H1 (cell line): Measurements from ENCODE around the gene CLMP.

Experiments used
- CHD7 ChIP-seq: fragments of 300-600 bp; sonication (generic); IDR thresholded peaks from 2 replicates; pipeline ENCODE4 v1.7.1; 2012; ENCODE audit warnings: low read length, moderate library complexity, mild to moderate bottlenecking, inconsistent platforms; ENCODE audit not compliant: insufficient replicate concordance
- CREB1 ChIP-seq: IDR thresholded peaks from 2 replicates; pipeline ENCODE4 v1.6.1; 2012; ENCODE audit warnings: inconsistent platforms
- CTCF ChIP-seq, 3 experiments: IDR thresholded peaks; 1 replicate in 2 of 3; 2 replicates in 1 of 3; pipeline versions ENCODE4 v1.5.1 to v1.6.1; 2011; ENCODE audit warnings: low read length in 3 of 3, mild to moderate bottlenecking in 3 of 3, inconsistent platforms in 2 of 3, low read depth in 1 of 3, moderate library complexity in 1 of 3; ENCODE audit not compliant: insufficient read depth in 1 of 3; ENCODE audit errors: control extremely low read depth in 1 of 3
- EGR1 ChIP-seq: IDR thresholded peaks from 2 replicates; pipeline ENCODE4 v1.6.1; 2011; ENCODE audit warnings: low read depth, low read length, borderline replicate concordance
- GABPA ChIP-seq: IDR thresholded peaks from 2 replicates; pipeline ENCODE4 v1.6.1; 2011; ENCODE audit warnings: mild to moderate bottlenecking, low read length, moderate library complexity, borderline replicate concordance; ENCODE audit not compliant: insufficient read depth
- HDAC2 ChIP-seq, 2 experiments: fragments of 300-600 bp in 1 of 2; sonication (generic) in 1 of 2; IDR thresholded peaks; 2 replicates each; pipeline ENCODE4 v1.6.1; 2011 to 2012; ENCODE audit warnings: low read depth in 2 of 2, low read length in 2 of 2, mild to moderate bottlenecking in 2 of 2, moderate library complexity in 2 of 2, borderline replicate concordance in 1 of 2, inconsistent platforms in 1 of 2
- POLR2A ChIP-seq, 2 experiments: IDR thresholded peaks; 1 replicate in 1 of 2; 2 replicates in 1 of 2; pipeline ENCODE4 v1.6.1; 2011; ENCODE audit warnings: low read depth in 2 of 2, low read length in 2 of 2, mild to moderate bottlenecking in 2 of 2; ENCODE audit errors: control extremely low read depth in 1 of 2
- POLR2AphosphoS5 ChIP-seq: IDR thresholded peaks from 2 replicates; pipeline ENCODE4 v1.6.1; 2011; ENCODE audit warnings: low read depth, low read length
- SAP30 ChIP-seq: fragments of 300-600 bp; sonication (generic); IDR thresholded peaks from 2 replicates; pipeline ENCODE4 v1.7.1; 2012; ENCODE audit warnings: low read length, moderate library complexity, mild to moderate bottlenecking, inconsistent platforms; ENCODE audit not compliant: insufficient read depth, insufficient replicate concordance
- SRF ChIP-seq: IDR thresholded peaks from 2 replicates; pipeline ENCODE4 v1.6.1; 2011; ENCODE audit warnings: mild to moderate bottlenecking, low read depth, low read length, moderate library complexity
- SUZ12 ChIP-seq: fragments of 200-600 bp; sonication (generic); IDR thresholded peaks from 2 replicates; pipeline ENCODE4 v1.6.1; 2012; ENCODE audit warnings: mild to moderate bottlenecking, inconsistent platforms, low read length, moderate library complexity, mixed read lengths
- TAF1 ChIP-seq: IDR thresholded peaks from 2 replicates; pipeline ENCODE4 v1.6.1; 2011; ENCODE audit warnings: mild to moderate bottlenecking, low read depth, low read length
- TCF12 ChIP-seq: IDR thresholded peaks from 2 replicates; pipeline ENCODE4 v1.6.1; 2011; ENCODE audit warnings: low read depth, mild to moderate bottlenecking, low read length

- TF ChIP-seq CTCF (IDR thresholded peaks at IDR 0.05; ENCODE audit: control extremely low read depth in 1 of 3, insufficient read depth in 1 of 3, low read depth in 1 of 3, low read length in 3 of 3) (no peak), TAF1 (no peak), POLR2A (IDR thresholded peaks at IDR 0.05; ENCODE audit: control extremely low read depth in 1 of 2, low read depth in 2 of 2, low read length in 2 of 2) (no peak), CHD7 (no peak), POLR2AphosphoS5 (no peak), GABPA (no peak), SAP30 (no peak), SRF (no peak), TCF12 (no peak), SUZ12 (no peak), CREB1 (no peak), EGR1 (no peak), HDAC2 (IDR thresholded peaks at IDR 0.05; ENCODE audit: borderline replicate concordance in 1 of 2, low read depth in 2 of 2, low read length in 2 of 2) (no peak)
Measured at GRCh38 chr11:123236879-123237278, 41.8 kb upstream of the CLMP start.
